Measurements from ENCODE around the gene NATD1.

Gene NATD1

GRCh38 chr17:21289902-21290571, 36.8 kb upstream of the NATD1 start:
- peak; percentile 63 for DNase-seq

DNA sequence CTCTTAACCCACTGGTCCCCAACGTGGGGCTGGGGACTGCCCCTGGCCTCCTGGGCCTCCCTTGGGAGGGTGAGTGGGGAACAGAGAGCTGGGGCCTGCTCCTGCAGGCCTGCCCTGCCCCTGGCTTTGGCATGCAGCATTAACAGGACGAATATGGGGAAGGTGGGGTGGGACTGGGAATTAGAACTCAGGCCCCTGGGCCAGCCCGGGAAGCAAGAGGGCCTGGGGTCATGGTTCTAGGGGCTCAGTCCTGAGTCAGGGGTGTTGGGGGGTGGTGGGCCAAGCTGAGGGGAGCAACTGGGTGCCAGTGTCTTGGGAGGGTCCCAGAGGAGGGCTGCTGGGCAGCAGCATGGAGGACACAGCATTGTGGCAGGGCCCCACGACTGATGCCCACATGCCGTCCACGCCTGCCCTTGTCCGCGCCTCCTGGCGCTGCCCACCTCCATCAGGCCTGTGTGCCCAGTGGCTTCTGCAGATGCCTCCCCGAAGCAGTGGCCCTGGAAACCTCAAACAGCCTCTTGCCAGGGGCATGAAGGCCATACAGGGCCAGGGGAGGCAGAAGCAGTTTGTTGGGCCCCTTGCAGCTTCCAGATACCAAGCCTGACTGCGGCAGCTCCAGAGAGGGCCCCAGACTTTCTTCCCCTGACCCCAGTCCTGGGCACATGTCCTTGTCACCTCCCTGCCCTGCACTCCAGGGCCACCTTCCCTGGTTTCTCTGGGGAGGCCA, 36.1 kb upstream of the NATD1 start:
- no peak for DNase-seq

DNA sequence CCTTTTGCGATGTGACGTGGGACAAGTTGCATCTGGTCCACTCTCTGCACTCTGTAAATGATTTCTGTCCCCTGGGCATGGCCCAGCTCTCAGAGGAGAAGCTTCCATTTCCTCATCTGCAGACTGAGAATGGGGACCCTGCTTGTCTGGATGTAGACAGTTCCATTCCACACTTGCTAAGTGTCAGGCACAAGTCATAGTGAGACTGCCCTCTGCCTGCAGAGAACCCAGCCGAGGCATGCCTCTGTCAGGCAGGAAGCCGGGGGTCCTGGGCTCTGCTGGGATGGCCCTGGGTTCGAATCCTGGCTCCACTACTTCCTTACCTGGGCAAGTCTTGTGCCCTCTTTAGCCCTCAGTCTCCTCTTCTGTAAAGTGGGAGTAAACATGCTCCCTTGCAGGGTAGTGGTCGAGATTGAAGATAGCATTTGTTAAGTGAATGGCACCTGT, 35.4 kb upstream of the NATD1 start:
- no peak for DNase-seq

- peak; percentile 98 for DNase-seq
These were observed 34.7 kb upstream of the NATD1 start for GRCh38 chr17:21287703-21288449.

DNA sequence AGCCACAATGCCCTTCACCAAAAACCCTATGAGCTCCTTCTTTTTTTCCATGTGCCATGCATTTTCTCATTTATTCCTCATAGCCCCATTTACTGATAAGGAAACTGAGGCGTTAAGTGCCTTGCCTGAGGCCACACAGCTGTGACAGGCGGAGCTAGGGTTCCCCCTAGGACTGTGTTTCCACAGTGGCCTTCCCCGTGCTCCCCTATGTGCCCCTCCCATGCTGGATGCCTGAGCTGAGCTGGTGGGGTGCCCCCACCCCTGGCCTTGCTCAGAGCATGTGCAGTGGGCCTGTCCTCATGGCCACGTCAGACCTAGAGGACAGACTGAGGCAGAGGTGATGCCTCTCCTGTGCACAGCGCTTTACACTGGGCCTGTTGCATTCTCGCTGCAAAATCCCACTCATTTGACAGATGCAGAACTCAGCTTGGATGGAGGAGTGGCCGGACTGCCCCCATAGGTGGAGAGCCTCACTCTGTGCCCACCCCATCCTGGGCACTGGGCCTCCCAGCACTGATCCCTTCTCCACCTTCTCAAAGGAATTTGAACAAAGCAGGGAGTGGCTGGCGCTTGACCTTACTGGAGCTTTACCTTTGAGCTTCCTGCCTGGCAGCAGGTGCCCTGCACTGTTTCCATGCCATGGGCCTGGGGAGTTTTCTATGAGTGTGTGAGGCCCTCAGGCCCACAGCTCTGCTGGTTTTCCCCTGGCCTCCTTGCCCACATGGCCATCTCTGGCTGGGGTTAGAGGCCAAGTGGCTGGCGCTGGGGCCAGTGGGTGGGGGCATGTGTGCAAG, 33.9 kb upstream of the NATD1 start:
- peak; percentile 58 for DNase-seq

- DNase-seq: peak; percentile 76
These were observed 33.0 kb upstream of the NATD1 start for GRCh38 chr17:21286066-21286770.

DNA sequence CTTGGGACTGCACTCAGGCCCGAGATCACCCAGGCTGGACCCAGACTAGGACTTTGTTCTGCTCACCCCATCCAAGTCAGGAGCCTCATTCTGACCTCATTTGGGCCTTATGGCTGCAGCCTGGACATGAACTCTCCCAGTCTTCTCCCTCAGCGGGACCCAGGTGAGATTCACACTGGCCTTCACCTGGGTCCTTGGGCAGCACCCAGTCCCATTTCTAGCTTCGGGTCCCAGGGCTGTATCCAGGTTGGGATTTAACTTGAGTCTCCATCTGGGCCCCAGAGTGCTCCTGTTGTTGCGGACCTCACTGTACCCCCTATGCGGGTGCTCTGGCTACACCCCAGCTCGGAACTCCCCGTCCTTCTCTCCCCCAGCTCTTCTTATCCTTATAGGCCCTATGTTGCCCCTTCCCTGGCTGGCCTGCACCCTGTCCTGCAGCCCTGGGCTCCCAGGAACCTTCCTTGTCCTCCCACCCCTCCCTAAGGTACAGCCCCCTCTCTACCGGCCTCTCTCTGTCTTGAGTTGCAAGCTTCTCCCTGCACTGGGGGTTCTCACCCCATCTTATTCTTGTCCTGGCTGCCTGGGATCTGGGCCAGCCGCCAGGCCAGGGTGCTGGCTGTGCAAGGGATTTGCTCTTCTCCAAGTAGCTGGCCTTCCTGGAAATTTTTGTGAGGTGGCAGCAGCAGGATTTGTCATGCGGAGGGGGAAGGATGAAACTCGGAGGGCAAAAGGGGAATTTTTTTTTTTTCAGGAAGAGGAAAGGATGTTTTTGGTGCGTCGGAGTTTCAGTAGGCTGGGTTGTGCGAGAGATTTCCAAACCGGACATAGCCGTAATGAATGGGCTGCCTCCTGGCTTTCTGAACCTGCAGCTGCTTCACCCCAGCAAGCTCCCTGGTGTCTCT, 32.2 kb upstream of the NATD1 start:
- no peak for DNase-seq

GRCh38 chr17:21284319-21285163, 31.3 kb upstream of the NATD1 start, which contains the start of gene MAP2K3:
Gene MAP2K3, plus strand, starts transcription at chr17:21284711. Its CDS starts 210 bp downstream, at chr17:21284921.
- DNase-seq: peak; percentile 99

DNA sequence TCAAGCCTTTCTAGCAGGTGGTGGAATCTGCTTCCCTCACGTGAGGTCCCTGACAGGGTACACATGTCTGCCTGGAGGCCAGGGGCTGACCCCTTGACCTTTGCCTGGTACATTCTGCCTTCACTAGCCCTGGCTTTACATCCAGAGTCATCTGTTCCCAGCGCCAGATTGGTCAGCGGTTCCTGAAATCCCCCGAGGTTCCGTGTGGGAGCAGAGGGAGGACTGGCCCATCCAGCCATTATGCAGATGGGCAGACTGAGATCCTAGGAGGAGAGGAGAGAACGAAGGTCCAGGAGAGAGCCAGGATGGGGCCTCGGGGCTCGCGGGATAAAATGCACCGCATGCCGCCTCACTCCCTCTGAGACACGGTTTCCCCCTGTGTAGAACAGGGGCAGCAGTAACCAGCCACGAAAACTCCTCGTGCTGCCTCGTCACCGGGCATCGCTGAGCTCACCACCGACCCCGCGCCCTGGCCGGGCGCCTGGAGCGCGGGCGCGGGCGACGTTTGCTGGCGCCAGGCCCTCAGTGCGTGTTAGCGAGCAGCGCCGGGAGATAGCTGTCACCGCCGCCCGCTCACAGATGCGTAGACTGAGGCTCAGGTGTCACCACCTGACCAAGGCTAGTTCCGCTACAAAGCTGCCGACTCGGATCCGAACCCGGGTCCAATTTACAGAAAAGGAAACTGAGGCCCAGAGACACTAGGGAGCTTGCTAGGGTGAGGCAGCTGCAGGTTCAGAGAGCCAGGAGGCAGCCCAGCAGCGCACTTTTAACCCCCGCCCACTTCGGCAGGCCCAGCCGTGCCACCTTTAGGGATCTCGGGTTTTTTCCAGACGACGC, 30.5 kb upstream of the NATD1 start:
- no peak for DNase-seq

DNA sequence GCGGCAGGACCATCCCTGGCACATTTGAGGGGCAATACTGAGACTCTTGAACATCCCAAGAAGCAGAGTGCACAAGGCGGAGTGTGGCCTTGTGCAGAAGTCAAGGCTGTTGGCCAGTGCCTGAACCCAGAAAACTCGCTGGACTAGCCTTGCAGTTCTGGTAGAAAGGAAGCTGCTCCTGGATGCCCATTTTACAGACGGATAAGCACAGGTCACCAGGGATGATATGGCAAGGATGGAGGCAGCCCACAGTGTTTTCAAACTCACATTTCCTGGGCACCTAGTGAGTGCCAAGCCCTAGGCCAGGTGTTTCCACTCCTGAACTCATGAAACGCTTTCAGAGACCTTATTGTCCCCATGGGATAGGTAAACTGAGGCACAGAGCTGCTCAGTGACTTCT, 29.6 kb upstream of the NATD1 start:
- DNase-seq: no peak

DNA sequence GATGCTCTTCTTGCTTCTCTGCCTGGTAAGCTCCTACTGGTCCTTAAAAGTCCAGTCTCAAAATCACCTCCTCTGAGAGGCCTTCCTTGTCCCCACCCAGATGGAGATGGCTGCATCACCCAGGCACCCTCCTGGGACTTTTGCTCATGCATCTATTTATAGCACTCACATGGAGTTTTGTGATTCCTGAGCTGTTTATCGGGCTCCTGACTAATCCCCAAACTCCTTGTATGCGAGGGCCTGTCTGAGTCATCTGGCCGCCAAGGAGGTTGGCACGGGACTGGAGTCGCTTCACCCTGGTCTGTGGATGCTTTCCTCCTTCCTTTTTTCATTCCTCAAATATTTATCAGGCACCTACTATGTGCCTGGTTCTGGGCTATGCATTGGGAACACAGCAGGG, 29.0 kb upstream of the NATD1 start:
- DNase-seq: no peak

DNA sequence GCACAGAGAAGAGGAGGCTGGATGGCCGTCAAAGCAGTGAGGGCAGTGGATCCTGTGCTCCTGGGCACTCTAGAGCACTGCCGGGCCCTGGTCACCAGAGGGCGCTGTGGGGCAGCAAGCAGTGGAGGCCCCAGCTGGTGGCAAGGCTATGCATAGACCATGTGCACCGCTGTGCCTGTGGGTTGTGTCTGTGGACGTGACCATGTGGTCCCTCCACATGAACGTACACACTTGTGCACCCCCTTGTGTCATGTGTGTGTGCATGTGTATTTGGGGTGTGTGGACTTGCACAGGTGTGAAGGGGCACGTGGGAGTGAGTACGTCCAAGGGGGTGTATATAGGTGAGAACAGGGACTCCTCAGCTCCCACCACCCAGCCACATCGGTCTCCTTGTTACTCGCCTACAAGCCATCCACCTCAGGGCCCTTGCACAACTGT, 26.9 kb upstream of the NATD1 start:
- peak; percentile 91 for DNase-seq

DNA sequence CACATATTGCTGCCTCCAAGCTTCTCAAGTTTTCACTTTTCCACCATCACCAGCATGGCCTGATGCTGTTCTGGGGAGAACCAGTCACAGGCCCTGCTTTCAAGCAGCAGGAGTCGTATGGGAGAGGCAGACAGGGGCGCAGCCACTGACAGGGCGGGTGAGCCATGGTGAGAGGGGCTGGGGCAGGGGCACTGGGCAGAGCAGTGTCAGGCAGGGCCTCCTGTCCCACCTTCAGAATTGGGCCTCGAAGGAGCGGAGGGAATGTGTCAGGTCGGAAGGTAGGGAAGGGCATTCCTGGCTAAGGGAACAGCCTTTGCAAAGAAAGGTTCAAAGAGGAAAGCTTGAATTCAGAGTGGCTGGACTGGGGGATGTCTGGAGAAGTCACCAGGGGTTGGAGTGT, 26.4 kb upstream of the NATD1 start:
- no peak for DNase-seq

GRCh38 chr17:21279198-21279535, 26.0 kb upstream of the NATD1 start:
- DNase-seq: no peak

GRCh38 chr17:21278450-21279197, 25.4 kb upstream of the NATD1 start:
- DNase-seq: peak; percentile 87

- no peak for DNase-seq
These were observed 24.1 kb upstream of the NATD1 start for GRCh38 chr17:21277332-21277731.

DNA sequence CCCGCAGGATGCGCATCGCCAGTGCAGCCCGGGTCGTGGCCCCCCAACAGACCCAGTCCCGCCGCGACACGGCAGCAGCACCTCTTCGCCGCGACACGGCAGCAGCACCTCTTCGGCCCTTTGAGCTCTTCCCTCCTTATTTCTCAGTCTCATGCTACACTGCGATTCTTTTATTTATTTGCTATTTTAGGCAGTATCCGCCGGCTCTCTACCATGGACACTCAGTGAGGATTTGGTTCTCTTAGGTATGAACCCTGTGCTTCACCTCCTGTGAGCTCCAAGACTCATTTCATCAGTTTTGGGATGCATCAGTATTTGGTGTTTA, 23.0 kb upstream of the NATD1 start:
- no peak for DNase-seq

- peak; percentile 89 for DNase-seq
These were observed 22.5 kb upstream of the NATD1 start for GRCh38 chr17:21275579-21276263.
